Activated CD8-positive, alpha-beta memory T cell treated with anti-CD3 and anti-CD28 coated beads, Interleukin-2, amount 50 U/mL, for 48 hours (primary cell): ENCODE data around the gene MAVS.
"Not testable (repeated sequence)": the region's sequence is repeated elsewhere in the genome, so short reads cannot be mapped to it uniquely, and the experiment has no call there.

Experiments
- DNase-seq: peaks from one replicate; pipeline ENCODE4 v3.0.0-alpha.2; 2020

Gene MAVS

GRCh38 chr20:3815703-3816315 is 30.8 kb upstream of the MAVS start:
- no peak for DNase-seq

GRCh38 chr20:3818155-3819151 is 28.2 kb upstream of the MAVS start:
- no peak for DNase-seq

- no peak for DNase-seq
These were observed 27.1 kb upstream of the MAVS start for GRCh38 chr20:3819411-3820047.

GRCh38 chr20:3820048-3820900 is 26.4 kb upstream of the MAVS start, which contains the start of gene AP5S1:
AP5S1 (plus strand) TSS chr20:3820547; CDS start chr20:3822118, 1,571 bp downstream.
- peak; percentile 98 for DNase-seq

- DNase-seq = no peak
These were observed 25.5 kb upstream of the MAVS start for GRCh38 chr20:3820901-3821727.

- no peak for DNase-seq
These were observed 24.6 kb upstream of the MAVS start for GRCh38 chr20:3821996-3822395.

- no peak for DNase-seq
These were observed 22.8 kb upstream of the MAVS start for GRCh38 chr20:3823881-3824280.

GRCh38 chr20:3825526-3825925 is 21.1 kb upstream of the MAVS start:
- no peak for DNase-seq

GRCh38 chr20:3826420-3826819 is 20.2 kb upstream of the MAVS start:
- no peak for DNase-seq

GRCh38 chr20:3828798-3829197 is 17.8 kb upstream of the MAVS start:
- no peak for DNase-seq

GRCh38 chr20:3829891-3830290 is 16.7 kb upstream of the MAVS start:
- not testable (repeated sequence) for DNase-seq

GRCh38 chr20:3836132-3836531 is 10.5 kb upstream of the MAVS start:
- DNase-seq = no peak

GRCh38 chr20:3839328-3839727 is 7.3 kb upstream of the MAVS start:
- DNase-seq = no peak

- not testable (repeated sequence) for DNase-seq
These were observed 6.4 kb upstream of the MAVS start for GRCh38 chr20:3840201-3840600.

- no peak for DNase-seq
These were observed 4.2 kb upstream of the MAVS start for GRCh38 chr20:3842348-3842930.

GRCh38 chr20:3843490-3843889 is 3.1 kb upstream of the MAVS start:
- DNase-seq = no peak

GRCh38 chr20:3843990-3844619 is 2.5 kb upstream of the MAVS start:
- DNase-seq = not testable (repeated sequence)

GRCh38 chr20:3846378-3846739 is 275 bp upstream of the MAVS start:
- no peak for DNase-seq

- no peak for DNase-seq
These were observed 851 bp downstream of the MAVS start for GRCh38 chr20:3847429-3847940.

- DNase-seq = no peak
These were observed 1.9 kb downstream of the MAVS start for GRCh38 chr20:3848565-3848964.

GRCh38 chr20:3854462-3854871 is 7.8 kb downstream of the MAVS start:
- no peak for DNase-seq
